ENCODE results near the gene PDE5A.
"Not testable (repeated sequence)": the region's sequence is repeated elsewhere in the genome, so short reads cannot be mapped to it uniquely, and the experiment has no call there.

PDE5A gene

GRCh38 chr4:119455734-119456133, 172.9 kb downstream of the PDE5A start:
- peak; percentile 39 to 52 for DNase-seq

- peak; percentile 89 to 96 for DNase-seq
These were observed 173.9 kb downstream of the PDE5A start for GRCh38 chr4:119454491-119455270.

GRCh38 chr4:119454151-119454490, 174.5 kb downstream of the PDE5A start:
- not testable (repeated sequence) for DNase-seq

GRCh38 chr4:119453286-119453685, 175.3 kb downstream of the PDE5A start:
- DNase-seq, result not testable (repeated sequence)

- not testable (repeated sequence) for DNase-seq
These were observed 178.8 kb downstream of the PDE5A start for GRCh38 chr4:119449851-119450250.

All from NCI-H2081 (cell line).